Spleen (tissue), 7 donors: ENCODE results near the gene NCAN.
A peak's percentile ranks its signal among the peaks of the same experiment; 100 is the strongest.

Experiments
- POLR2A ChIP-seq, 3 donors: fragments of 450-650 bp; IDR thresholded peaks; one replicate each; pipeline ENCODE4 v1.5.1; 2017; ENCODE audit warnings: antibody characterized with exemption in 3 of 3, mild to moderate bottlenecking in 1 of 3
- TF ChIP-seq, protein P1 (sequence below), 11 experiments: fragments of 200-600 bp in 7 of 11; fragments of 450-650 bp in 4 of 11; sonication (generic) in 4 of 11; IDR thresholded peaks in 8 of 11; conservative IDR thresholded peaks in 3 of 11; 1 replicate in 7 of 11; 2 replicates in 4 of 11; pipeline versions ENCODE4 v1.4.0 to v1.8.0; 2016 to 2021; ENCODE audit warnings: antibody characterized with exemption in 11 of 11, inconsistent platforms in 4 of 11, mild to moderate bottlenecking in 1 of 11
- donor health status: DM: no; HTN: no; CAD: no; lungs with moderate emphysema.
- donor health status: DM: no; HTN: no; CAD: no.
- donor health status: DM: no; HTN: no; CAD: no.

GRCh38 chr19:19203012-19203856 lies 8.5 kb upstream of the NCAN start, which contains the start of gene NR2C2AP:
- TF ChIP-seq, protein P1, sequence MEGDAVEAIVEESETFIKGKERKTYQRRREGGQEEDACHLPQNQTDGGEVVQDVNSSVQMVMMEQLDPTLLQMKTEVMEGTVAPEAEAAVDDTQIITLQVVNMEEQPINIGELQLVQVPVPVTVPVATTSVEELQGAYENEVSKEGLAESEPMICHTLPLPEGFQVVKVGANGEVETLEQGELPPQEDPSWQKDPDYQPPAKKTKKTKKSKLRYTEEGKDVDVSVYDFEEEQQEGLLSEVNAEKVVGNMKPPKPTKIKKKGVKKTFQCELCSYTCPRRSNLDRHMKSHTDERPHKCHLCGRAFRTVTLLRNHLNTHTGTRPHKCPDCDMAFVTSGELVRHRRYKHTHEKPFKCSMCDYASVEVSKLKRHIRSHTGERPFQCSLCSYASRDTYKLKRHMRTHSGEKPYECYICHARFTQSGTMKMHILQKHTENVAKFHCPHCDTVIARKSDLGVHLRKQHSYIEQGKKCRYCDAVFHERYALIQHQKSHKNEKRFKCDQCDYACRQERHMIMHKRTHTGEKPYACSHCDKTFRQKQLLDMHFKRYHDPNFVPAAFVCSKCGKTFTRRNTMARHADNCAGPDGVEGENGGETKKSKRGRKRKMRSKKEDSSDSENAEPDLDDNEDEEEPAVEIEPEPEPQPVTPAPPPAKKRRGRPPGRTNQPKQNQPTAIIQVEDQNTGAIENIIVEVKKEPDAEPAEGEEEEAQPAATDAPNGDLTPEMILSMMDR (IDR thresholded peaks at IDR 0.05 in 8 of 11, conservative IDR thresholded peaks at IDR 0.05 in 3 of 11), result peak in 2 of 11 experiments; percentile 4 to 23
- TF ChIP-seq POLR2A (IDR thresholded peaks at IDR 0.05), result no peak
